OCI-LY7 (cell line): ENCODE data around the gene LRP3. TPM values are rescaled to one million over a fixed set of nuclear protein-coding genes. Genes with fewer than 3 reads are reported as not detected.

ENCODE experiments used
- BruUV-seq: library from RNA; stranded (reverse); fragments of 400-500 nt; replicated peaks from 2 replicates; lab custom pipeline; 2021; lab: Mats Ljungman, UMichigan
- CTCF ChIA-PET: fragments of 300-600 bp; sonication (Branson Sonifier 250); formaldehyde crosslinking; loops from one replicate; lab custom pipeline; 2022; ENCODE audit warnings: antibody characterized with exemption; ENCODE audit not compliant: unreplicated experiment; lab: Charles Lee
- POLR2A ChIA-PET: fragments of 300-600 bp; sonication (Branson Sonifier 250); formaldehyde crosslinking; loops from one replicate; lab custom pipeline; 2022; ENCODE audit warnings: antibody characterized with exemption; lab: Charles Lee
- DNase-seq: peaks from one replicate; pipeline ENCODE4 v3.0.0-alpha.2; 2015; ENCODE audit warnings: low spot score
- H2AFZ ChIP-seq: fragments of 200-600 bp; sonication (generic), shearing (Covaris generic); 2 replicates; pipeline ENCODE4 v1.6.1; 2014; ENCODE audit warnings: mild to moderate bottlenecking, antibody characterized with exemption, low read length, moderate library complexity
- H3K27ac ChIP-seq: fragments of 200-600 bp; sonication (generic); 2 replicates; pipeline ENCODE4 v1.5.1; 2014; ENCODE audit warnings: mixed run types, low read depth, mild to moderate bottlenecking, moderate library complexity, low read length, inconsistent platforms; ENCODE audit not compliant: poor library complexity, severe bottlenecking
- H3K36me3 ChIP-seq: fragments of 200-600 bp; sonication (generic); 2 replicates; pipeline ENCODE4 v1.6.1; 2014; ENCODE audit warnings: mild to moderate bottlenecking, antibody characterized with exemption, low read length, moderate library complexity, mixed read lengths; ENCODE audit not compliant: insufficient read depth
- H3K4me1 ChIP-seq: fragments of 200-600 bp; sonication (generic); 2 replicates; pipeline ENCODE4 v1.5.1; 2014; ENCODE audit warnings: mild to moderate bottlenecking, low read length; ENCODE audit not compliant: insufficient read depth, poor library complexity, severe bottlenecking
- H3K4me2 ChIP-seq: fragments of 200-600 bp; sonication (generic); 2 replicates; pipeline ENCODE4 v1.6.1; 2014; ENCODE audit warnings: mild to moderate bottlenecking, low read length
- H3K4me3 ChIP-seq: fragments of 200-600 bp; sonication (generic); 2 replicates; pipeline ENCODE4 v1.5.1; 2014; ENCODE audit warnings: mild to moderate bottlenecking, low read depth, low read length; ENCODE audit not compliant: poor library complexity, severe bottlenecking
- H3K79me2 ChIP-seq: fragments of 200-600 bp; sonication (generic); 2 replicates; pipeline ENCODE4 v1.6.1; 2016; ENCODE audit warnings: low read depth, mild to moderate bottlenecking, low read length, moderate library complexity, mixed read lengths; ENCODE audit not compliant: insufficient read depth
- H3K9me2 ChIP-seq: fragments of 200-600 bp; sonication (generic); 2 replicates; pipeline ENCODE4 v1.6.1; 2016; ENCODE audit warnings: mild to moderate bottlenecking, low read length, mixed read lengths; ENCODE audit not compliant: insufficient read depth
- H3K9me3 ChIP-seq: fragments of 200-600 bp; sonication (generic); 2 replicates; pipeline ENCODE4 v1.6.1; 2014; ENCODE audit warnings: mild to moderate bottlenecking, mixed run types, low read length, mixed read lengths
- H4K20me1 ChIP-seq: fragments of 200-600 bp; sonication (generic); 2 replicates; pipeline ENCODE4 v1.6.1; 2014; ENCODE audit warnings: mild to moderate bottlenecking, antibody characterized with exemption, low read length, moderate library complexity, mixed read lengths; ENCODE audit not compliant: insufficient read depth
- CTCF ChIP-seq: fragments of 200-600 bp; sonication (generic); conservative IDR thresholded peaks from 2 replicates; pipeline ENCODE4 v1.5.1; 2014; ENCODE audit warnings: mild to moderate bottlenecking, antibody characterized with exemption, low read length, moderate library complexity, mixed read lengths
- EZH2phosphoT487 ChIP-seq: fragments of 200-600 bp; sonication (generic); IDR thresholded peaks from 2 replicates; pipeline ENCODE4 v1.6.1; 2018; ENCODE audit warnings: low read depth, borderline replicate concordance, mild to moderate bottlenecking, mixed run types, antibody characterized with exemption, low read length, moderate library complexity, mixed read lengths
- intact Hi-C: fragments of 100-400 bp; cut with micrococcal nuclease; formaldehyde crosslinking; loops from one replicate; pipeline ENCODE4 v1.10.0; 2022; ENCODE audit not compliant: unreplicated experiment
- total RNA-seq, 2 experiments: library from RNA; depleted of rRNA in 1 of 2; stranded (reverse); fragments of >200 nt in 1 of 2; shearing (Covaris generic) in 1 of 2; gene quantifications; 2 replicates each; pipeline ENCODE4 v1.2.3, GENCODE V29; 2014 to 2022

Gene LRP3
- total RNA-seq, 2 experiments from 2014 or later: not detected

GRCh38 chr19:33167438-33167837, 26.7 kb upstream of the LRP3 start:
- Histone ChIP-seq H3K4me2 (no peak overlapping the region), H3K79me2 (no peaks in the 10 kb centered on the region), H3K4me1 (no peaks in the 10 kb centered on the region), H2AFZ (no peak overlapping the region), H3K9me2 (no peaks in the 10 kb centered on the region), H3K36me3 (no peaks in the 10 kb centered on the region), H3K27ac (no peak overlapping the region), H4K20me1 (no peaks in the 10 kb centered on the region), H3K4me3 (no peak overlapping the region), H3K9me3 (peaks cover 8% of the 10 kb centered on the region; the same call in 1 of the 2 replicates)
- POLR2A ChIA-PET: interaction anchor here (0.7 kb wide), 1 partner anchor 9 kb away, joined by 3 read pairs; no protein-coding TSS in a partner anchor
- TF ChIP-seq EZH2phosphoT487 (no peak), CTCF (no peak)
- DNase-seq: no peak
- intact Hi-C loops: no loop called here
- CTCF ChIA-PET: no interaction called here
- no TSS peak for BruUV-seq

- Histone ChIP-seq H3K4me2 (no peak overlapping the region), H3K79me2 (no peaks in the 10 kb centered on the region), H3K27ac (no peak overlapping the region), H2AFZ (no peak overlapping the region), H3K9me3 (peaks cover 8% of the 10 kb centered on the region; the same call in 1 of the 2 replicates), H3K9me2 (no peaks in the 10 kb centered on the region), H3K4me1 (no peaks in the 10 kb centered on the region), H4K20me1 (no peaks in the 10 kb centered on the region), H3K36me3 (no peaks in the 10 kb centered on the region), H3K4me3 (no peak overlapping the region)
- ChIA-PET POLR2A (no interaction called here), CTCF (no interaction called here)
- intact Hi-C loops: no loop called here
- BruUV-seq: no TSS peak
- DNase-seq: no peak
- no peak for TF ChIP-seq EZH2phosphoT487
- no peak for TF ChIP-seq CTCF
These were observed 25.6 kb upstream of the LRP3 start for GRCh38 chr19:33168528-33168927.

GRCh38 chr19:33171222-33171795, 22.8 kb upstream of the LRP3 start:
- no peak for DNase-seq
- no peak overlapping the region for H3K4me2 ChIP-seq
- peaks cover 8% of the 10 kb centered on the region; the same call in 1 of the 2 replicates for H3K9me3 ChIP-seq
- H3K9me2 ChIP-seq: no peaks in the 10 kb centered on the region
- no peak overlapping the region for H3K4me3 ChIP-seq
- H3K36me3 ChIP-seq: no peaks in the 10 kb centered on the region
- peaks cover 8% of the 10 kb centered on the region; the same call in 1 of the 2 replicates for H3K79me2 ChIP-seq
- no peaks in the 10 kb centered on the region for H4K20me1 ChIP-seq
- intact Hi-C loops: loop anchor here (10.0 kb wide), 1 partner anchor 497 kb away; the partner anchor contains the start of genes ANKRD27 and RGS9BP
- no TSS peak for BruUV-seq
- CTCF ChIA-PET: no interaction called here
- POLR2A ChIA-PET: no interaction called here
- H2AFZ ChIP-seq: no peak overlapping the region
- H3K27ac ChIP-seq: no peak overlapping the region
- peaks cover 9% of the 10 kb centered on the region for H3K4me1 ChIP-seq
- TF ChIP-seq CTCF: no peak
- TF ChIP-seq EZH2phosphoT487: no peak
